H9 (cell line): ENCODE measurements around the gene KAT6B. TPM values are rescaled to one million over a fixed set of nuclear protein-coding genes. Genes with fewer than 3 reads are reported as not detected.

Experiments
- DNase-seq: peaks from one replicate; pipeline ENCODE4 v3.0.0-alpha.2; 2017
- H2AFZ ChIP-seq: one replicate; pipeline ENCODE4 v1.6.1; 2013; ENCODE audit warnings: mild to moderate bottlenecking, low read length, control low read depth, moderate library complexity
- H2AK5ac ChIP-seq: 2 replicates; pipeline ENCODE4 v1.6.1; 2013; ENCODE audit warnings: low read length, control low read depth, mixed read lengths; ENCODE audit not compliant: insufficient read length
- H2BK120ac ChIP-seq: one replicate; pipeline ENCODE4 v1.6.1; 2013; ENCODE audit warnings: low read depth, mild to moderate bottlenecking, low read length, control low read depth, inconsistent platforms; ENCODE audit not compliant: poor library complexity, severe bottlenecking
- H2BK12ac ChIP-seq: 2 replicates; pipeline ENCODE4 v1.6.1; 2013; ENCODE audit warnings: low read length, control low read depth, mixed read lengths, low read depth; ENCODE audit not compliant: insufficient read length
- H2BK15ac ChIP-seq: 2 replicates; pipeline ENCODE4 v1.6.1; 2013; ENCODE audit warnings: low read depth, low read length, control low read depth
- H2BK20ac ChIP-seq: one replicate; pipeline ENCODE4 v1.6.1; 2013; ENCODE audit warnings: low read depth, mild to moderate bottlenecking, low read length, control low read depth, inconsistent platforms; ENCODE audit not compliant: poor library complexity, severe bottlenecking
- H2BK5ac ChIP-seq: 2 replicates; pipeline ENCODE4 v1.6.1; 2013; ENCODE audit warnings: low read length, control low read depth, mixed read lengths; ENCODE audit not compliant: insufficient read length
- H3K14ac ChIP-seq: 2 replicates; pipeline ENCODE4 v1.6.1; 2013; ENCODE audit warnings: low read length, control low read depth; ENCODE audit not compliant: insufficient read depth
- H3K18ac ChIP-seq: 2 replicates; pipeline ENCODE4 v1.6.1; 2013; ENCODE audit warnings: low read depth, mild to moderate bottlenecking, mixed read lengths, low read length, control low read depth; ENCODE audit not compliant: insufficient read length
- H3K23ac ChIP-seq: 2 replicates; pipeline ENCODE4 v1.6.1; 2013; ENCODE audit warnings: low read length, control low read depth, mixed read lengths, low read depth; ENCODE audit not compliant: insufficient read length
- H3K23me2 ChIP-seq: 2 replicates; pipeline ENCODE4 v1.6.1; 2013; ENCODE audit warnings: low read depth, mild to moderate bottlenecking, mixed read lengths, low read length, control low read depth; ENCODE audit not compliant: insufficient read length, poor library complexity, severe bottlenecking
- H3K27ac ChIP-seq: 2 replicates; pipeline ENCODE4 v1.5.1; 2013; ENCODE audit warnings: low read length, control low read depth, mixed read lengths, low read depth; ENCODE audit not compliant: insufficient read length
- H3K27me3 ChIP-seq: 2 replicates; pipeline ENCODE4 v1.6.1; 2013; ENCODE audit warnings: low read length, control low read depth, inconsistent platforms; ENCODE audit not compliant: insufficient read depth
- H3K4ac ChIP-seq: 2 replicates; pipeline ENCODE4 v1.6.1; 2013; ENCODE audit warnings: low read depth, mild to moderate bottlenecking, control low read depth, inconsistent platforms, low read length, moderate library complexity
- H3K4me1 ChIP-seq: 2 replicates; pipeline ENCODE4 v1.6.1; 2013; ENCODE audit warnings: low read length, control low read depth, inconsistent platforms; ENCODE audit not compliant: insufficient read depth
- H3K4me2 ChIP-seq: 2 replicates; pipeline ENCODE4 v1.6.1; 2013; ENCODE audit warnings: low read length, control low read depth, mixed read lengths; ENCODE audit not compliant: insufficient read length, insufficient read depth
- H3K56ac ChIP-seq: 2 replicates; pipeline ENCODE4 v1.6.1; 2013; ENCODE audit warnings: low read depth, mild to moderate bottlenecking, mixed read lengths, low read length, control low read depth; ENCODE audit not compliant: insufficient read length
- H3K79me1 ChIP-seq: 2 replicates; pipeline ENCODE4 v1.6.1; 2013; ENCODE audit warnings: low read depth, mild to moderate bottlenecking, moderate library complexity, low read length, control low read depth, inconsistent platforms; ENCODE audit not compliant: insufficient read depth, poor library complexity, severe bottlenecking
- H3K79me2 ChIP-seq: 2 replicates; pipeline ENCODE4 v1.6.1; 2013; ENCODE audit warnings: low read length, control low read depth, inconsistent platforms; ENCODE audit not compliant: insufficient read depth
- H3K9ac ChIP-seq: 2 replicates; pipeline ENCODE4 v1.6.1; 2013; ENCODE audit warnings: low read length, control low read depth, mixed read lengths; ENCODE audit not compliant: insufficient read length; ENCODE audit errors: extremely low read depth
- H3K9me3 ChIP-seq: one replicate; pipeline ENCODE4 v1.6.1; 2013; ENCODE audit warnings: low read depth, low read length, inconsistent platforms; ENCODE audit not compliant: control insufficient read depth
- H3T11ph ChIP-seq: one replicate; pipeline ENCODE4 v1.6.1; 2013; ENCODE audit warnings: mild to moderate bottlenecking, low read length, control low read depth, inconsistent platforms
- H4K20me1 ChIP-seq: one replicate; pipeline ENCODE4 v1.6.1; 2013; ENCODE audit not compliant: control insufficient read depth, insufficient read length, insufficient read depth
- H4K5ac ChIP-seq: 2 replicates; pipeline ENCODE4 v1.6.1; 2013; ENCODE audit warnings: low read depth, mild to moderate bottlenecking, mixed read lengths, low read length, control low read depth; ENCODE audit not compliant: insufficient read length
- H4K8ac ChIP-seq: replicated peaks from 2 replicates; pipeline ENCODE4 v1.6.1; 2013; ENCODE audit warnings: low read length, control low read depth, mixed read lengths, low read depth; ENCODE audit not compliant: insufficient read length
- H4K91ac ChIP-seq: 2 replicates; pipeline ENCODE4 v1.6.1; 2013; ENCODE audit warnings: low read depth, mild to moderate bottlenecking, moderate library complexity, mixed read lengths, low read length, control low read depth; ENCODE audit not compliant: insufficient read length
- H3K27ac Mint-ChIP-seq, 3 experiments: 2 replicates in 2 of 3; 3 replicates in 1 of 3; pipeline ENCODE4 v1.8.0; 2020 to 2021; ENCODE audit warnings: mixed read lengths in 3 of 3, mild to moderate bottlenecking in 1 of 3, moderate library complexity in 1 of 3
- H3K27me3 Mint-ChIP-seq: 2 replicates; pipeline ENCODE4 v1.8.0; 2021; ENCODE audit warnings: low read depth, mild to moderate bottlenecking, moderate library complexity, mixed read lengths
- H3K36me3 Mint-ChIP-seq, 3 experiments: 2 replicates in 2 of 3; 3 replicates in 1 of 3; pipeline ENCODE4 v1.8.0; 2020 to 2021; ENCODE audit warnings: low read depth in 3 of 3, mixed read lengths in 3 of 3; ENCODE audit not compliant: insufficient read depth in 1 of 3
- H3K4me1 Mint-ChIP-seq, 2 experiments: 2 replicates each; pipeline ENCODE4 v1.8.0; 2020; ENCODE audit warnings: mixed read lengths in 2 of 2
- H3K4me3 Mint-ChIP-seq, 2 experiments: 2 replicates in 1 of 2; 3 replicates in 1 of 2; pipeline ENCODE4 v1.8.0; 2020 to 2021; ENCODE audit warnings: mild to moderate bottlenecking in 2 of 2, mixed read lengths in 2 of 2, moderate library complexity in 1 of 2
- H3K9me3 Mint-ChIP-seq, 2 experiments: 2 replicates in 1 of 2; 3 replicates in 1 of 2; pipeline ENCODE4 v1.8.0; 2020; ENCODE audit warnings: mild to moderate bottlenecking in 2 of 2, mixed read lengths in 2 of 2, moderate library complexity in 1 of 2
- CTCF ChIP-seq: fragments of 200-600 bp; sonication (generic); conservative IDR thresholded peaks from 3 replicates; pipeline ENCODE4 v1.8.0; 2021; ENCODE audit warnings: antibody characterized with exemption, mild to moderate bottlenecking
- WGBS: extraction: QIAGEN DNeasy Blood & Tissue Kit; methylation state at CpG from one replicate; pipeline ENCODE4 v1.1.7; 2013; ENCODE audit warnings: missing lambda C conversion rate, low lambda C conversion rate, mixed read lengths; ENCODE audit not compliant: insufficient read length; ENCODE audit errors: extremely low coverage; 5-methylcytosine and 5-hydroxymethylcytosine counted together
- total RNA-seq: library from RNA; stranded (reverse); gene quantifications from 2 replicates; pipeline ENCODE4 v1.2.1, GENCODE V29; 2021

KAT6B gene
- total RNA-seq, 1 experiment from 2014 or later = 34.2 TPM

DNA sequence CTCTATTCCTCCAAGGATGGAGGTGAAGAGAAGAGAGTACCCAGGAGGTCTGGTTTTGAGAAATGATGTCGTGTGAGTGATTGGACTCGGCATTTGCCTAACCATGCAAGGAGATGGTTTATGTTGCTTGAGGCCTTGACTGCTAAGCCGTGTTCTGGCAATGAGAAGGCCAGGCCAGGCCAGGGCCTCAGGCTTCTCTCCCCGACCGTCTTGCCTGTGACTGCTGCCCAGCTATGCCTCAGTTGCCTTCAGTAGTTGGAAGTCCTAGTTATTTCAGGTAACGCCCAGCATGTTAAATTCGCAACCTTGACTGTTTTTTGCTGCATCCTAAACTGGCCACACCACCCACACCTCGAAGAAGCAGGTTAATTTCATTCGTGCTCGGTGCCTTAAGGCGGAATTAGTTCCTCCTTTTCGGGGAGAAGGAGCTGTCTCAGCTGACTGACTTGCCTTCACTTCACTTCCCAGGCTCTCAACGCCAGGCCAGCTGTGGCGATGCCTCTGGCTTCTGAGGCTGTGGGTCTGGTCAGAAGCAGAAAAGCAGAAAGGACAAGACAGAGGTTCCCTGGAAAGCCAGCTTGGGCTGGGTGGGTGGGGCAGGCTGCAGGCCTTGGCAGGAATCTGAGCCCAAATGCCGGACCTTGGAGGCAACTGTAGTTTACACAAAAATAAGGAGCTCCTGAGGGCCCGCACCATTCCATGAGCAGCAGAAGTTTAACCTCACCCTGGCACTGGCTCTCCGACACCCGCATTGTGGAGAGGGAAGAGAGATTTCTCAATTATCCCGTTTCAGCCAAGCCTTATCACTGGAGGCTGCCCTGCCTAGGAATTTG lies 223.1 kb downstream of the KAT6B start:
- Histone ChIP-seq H3K27ac (no peak overlapping the region), H2BK20ac (no peak overlapping the region), H3K4me2 (no peak overlapping the region), H3K79me1 (no peaks in the 10 kb centered on the region), H4K5ac (no peak overlapping the region), H2AFZ (no peak overlapping the region), H3K27me3 (no peaks in the 10 kb centered on the region), H2BK15ac (no peak overlapping the region), H3K9me3 (no peaks in the 10 kb centered on the region), H3K23ac (no peak overlapping the region), H3K56ac (no peak overlapping the region), H2BK120ac (no peak overlapping the region), H3K18ac (no peak overlapping the region), H3K14ac (no peak overlapping the region), H3K23me2 (no peaks in the 10 kb centered on the region), H4K20me1 (no peaks in the 10 kb centered on the region), H3K4me1 (no peaks in the 10 kb centered on the region), H3K79me2 (no peaks in the 10 kb centered on the region), H3K9ac (no peak overlapping the region), H4K91ac (no peak overlapping the region), H4K8ac (no peak overlapping the region), H2BK12ac (no peak overlapping the region), H3T11ph (no peak overlapping the region), H2BK5ac (no peak overlapping the region), H3K4ac (no peak overlapping the region), H2AK5ac (no peak overlapping the region)
- Mint-ChIP-seq H3K27me3 (no peaks in the 10 kb centered on the region), H3K4me1 (peaks cover 11 to 12% of the 10 kb centered on the region in 2 experiments; a peak in 3 of 4 replicates), H3K4me3 (no peak overlapping the region), H3K27ac (no peak overlapping the region; a peak in 1 of 7 replicates), H3K9me3 (no peaks in the 10 kb centered on the region), H3K36me3 (no peaks in the 10 kb centered on the region)
- WGBS = no CpG with 5 or more reads among the region's 19 CpGs
- DNase-seq = no peak
- TF ChIP-seq CTCF = no peak
